ENCODE measurements around the gene MAN1B1.

MAN1B1 gene

GRCh38 chr9:137141976-137142936 is 55.5 kb downstream of the MAN1B1 start:
- DNase-seq, result no peak

GRCh38 chr9:137143459-137143858 is 56.7 kb downstream of the MAN1B1 start:
- DNase-seq, result no peak

- DNase-seq, result no peak
Measured at GRCh38 chr9:137145731-137146526, 59.1 kb downstream of the MAN1B1 start.

GRCh38 chr9:137146527-137146918 is 59.7 kb downstream of the MAN1B1 start:
- DNase-seq, result no peak

- no peak for DNase-seq
Measured at GRCh38 chr9:137147091-137147792, 60.5 kb downstream of the MAN1B1 start.

GRCh38 chr9:137147793-137148160 is 61.0 kb downstream of the MAN1B1 start:
- no peak for DNase-seq

- no peak for DNase-seq
Measured at GRCh38 chr9:137148242-137148641, 61.5 kb downstream of the MAN1B1 start.

- DNase-seq, result no peak
Measured at GRCh38 chr9:137148661-137149060, 61.9 kb downstream of the MAN1B1 start.

GRCh38 chr9:137149363-137149762 is 62.6 kb downstream of the MAN1B1 start:
- DNase-seq, result no peak

GRCh38 chr9:137149942-137150616 is 63.3 kb downstream of the MAN1B1 start:
- no peak for DNase-seq

- DNase-seq, result peak in 2 of 51 donors; percentile 10 to 37
Measured at GRCh38 chr9:137150617-137151457, 64.1 kb downstream of the MAN1B1 start.

GRCh38 chr9:137152844-137153405 is 66.1 kb downstream of the MAN1B1 start:
- no peak for DNase-seq

GRCh38 chr9:137156567-137157375 is 70.0 kb downstream of the MAN1B1 start:
- peak in 6 of 51 donors; percentile 14 to 52 (median 35) for DNase-seq

GRCh38 chr9:137157618-137158415 is 71.0 kb downstream of the MAN1B1 start:
- no peak for DNase-seq

GRCh38 chr9:137158625-137159024 is 71.8 kb downstream of the MAN1B1 start:
- DNase-seq, result no peak
